ENCODE measurements around the gene MOB3A.

MOB3A gene

DNA sequence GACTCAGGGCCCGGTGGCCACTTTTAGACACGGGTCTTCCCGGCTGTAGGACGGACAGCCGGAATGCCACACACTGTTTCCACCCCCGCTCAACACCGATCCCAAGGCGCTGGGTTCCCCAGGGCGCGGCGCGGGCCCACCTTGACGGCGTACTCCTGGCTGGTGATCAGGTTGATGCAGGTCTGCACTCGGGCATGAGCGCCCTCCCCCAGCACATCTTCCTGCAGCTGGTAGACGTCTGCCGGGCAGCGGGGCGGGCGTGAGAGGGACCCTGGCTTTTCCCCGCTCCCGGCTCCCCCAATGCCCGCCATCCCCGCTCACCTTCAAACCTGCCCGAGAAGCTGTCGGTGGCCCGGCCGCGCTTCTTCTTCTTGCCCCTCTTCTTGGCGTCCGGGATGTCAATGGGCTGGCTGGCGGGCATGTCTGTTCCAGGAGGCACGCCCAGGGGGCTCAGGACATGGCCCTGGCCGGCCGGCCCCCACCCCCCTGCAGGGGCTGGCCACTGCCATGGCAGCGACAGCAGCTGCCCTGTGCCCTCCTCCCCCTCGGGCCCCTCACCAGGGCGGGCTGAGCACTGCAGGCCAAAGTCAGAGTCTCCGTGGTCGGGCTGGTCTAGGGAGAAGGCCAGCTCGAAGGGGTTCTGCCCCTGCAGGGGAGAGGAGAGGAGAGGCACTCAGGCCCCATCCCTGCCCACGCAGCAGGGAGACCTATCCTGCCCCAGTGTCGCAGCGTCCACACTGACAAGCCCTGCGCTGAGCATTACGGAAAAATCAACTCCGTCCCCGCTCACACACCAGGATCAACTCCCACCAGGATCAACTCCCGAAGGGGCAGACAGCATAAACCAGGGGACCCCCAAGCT lies 49.8 kb downstream of the MOB3A start:
- no peak for DNase-seq (ENCODE audit: low read depth)

DNA sequence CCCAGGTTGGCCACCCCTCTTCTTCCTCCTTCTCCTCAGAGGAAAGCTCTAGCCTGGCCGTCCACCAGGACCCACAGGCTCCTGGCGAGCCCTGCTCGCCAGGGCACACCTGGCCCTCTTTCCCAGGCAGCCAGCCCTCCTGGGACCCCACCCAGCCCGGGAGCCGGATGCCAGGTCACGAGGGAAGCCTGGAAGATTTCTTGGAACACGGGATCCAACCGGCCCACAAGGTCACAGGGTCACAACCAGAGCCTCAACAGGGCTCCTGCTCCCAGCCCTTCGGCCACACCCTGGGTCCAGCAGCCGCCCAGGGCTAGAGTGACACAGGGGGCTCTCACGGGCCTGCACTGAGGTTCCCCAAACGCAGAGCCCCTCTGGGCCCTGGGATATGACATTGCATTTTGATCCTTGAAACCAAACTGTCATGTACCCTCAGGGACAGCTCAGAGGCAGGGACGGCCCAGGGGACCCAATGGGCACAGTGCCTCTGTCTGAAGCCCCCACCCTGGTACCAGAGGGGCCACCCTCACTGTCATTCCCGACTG lies 50.6 kb downstream of the MOB3A start:
- no peak for DNase-seq (ENCODE audit: low read depth)

DNA sequence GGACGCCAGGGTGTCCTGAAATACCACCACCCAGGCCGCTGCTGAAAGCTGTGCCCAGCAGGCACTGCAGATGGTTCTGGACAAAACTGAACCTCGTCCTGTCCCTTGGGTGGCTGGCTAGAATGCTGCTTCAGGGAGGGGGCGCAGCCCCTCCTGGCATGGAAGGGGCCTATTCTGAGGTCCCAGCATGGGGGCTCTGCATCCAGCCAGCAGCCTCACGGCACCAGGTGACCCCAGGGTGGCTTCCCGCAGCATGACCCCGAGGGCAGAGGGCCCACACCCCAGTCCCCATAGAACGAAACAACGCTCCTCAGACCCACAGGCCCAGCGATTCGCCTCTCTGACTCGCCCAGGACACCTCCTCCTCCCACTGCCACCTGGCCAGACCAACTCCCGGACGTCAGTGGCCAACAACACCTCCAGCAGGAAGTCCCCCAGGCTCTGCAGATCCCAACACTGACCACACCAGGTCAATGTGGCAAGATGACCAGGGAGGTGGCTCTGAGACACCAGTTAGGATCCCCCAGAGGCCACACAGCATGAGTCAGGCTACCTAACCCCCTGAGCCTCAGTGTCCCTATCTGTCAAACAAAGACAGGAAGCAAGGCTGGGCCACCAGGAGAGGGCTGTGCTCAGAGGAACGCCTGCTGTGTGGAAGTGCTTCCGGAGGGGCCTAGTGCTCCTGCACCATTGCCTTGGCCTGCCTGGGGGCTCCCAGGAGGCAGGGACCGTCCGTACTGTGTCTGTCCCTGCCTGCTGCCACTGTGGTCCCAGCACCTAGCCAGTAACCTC lies 51.2 kb downstream of the MOB3A start:
- DNase-seq (ENCODE audit: low read depth): no peak

- no peak for DNase-seq (ENCODE audit: low read depth)
Measured at GRCh38 chr19:2043961-2044708, 52.0 kb downstream of the MOB3A start.

DNA sequence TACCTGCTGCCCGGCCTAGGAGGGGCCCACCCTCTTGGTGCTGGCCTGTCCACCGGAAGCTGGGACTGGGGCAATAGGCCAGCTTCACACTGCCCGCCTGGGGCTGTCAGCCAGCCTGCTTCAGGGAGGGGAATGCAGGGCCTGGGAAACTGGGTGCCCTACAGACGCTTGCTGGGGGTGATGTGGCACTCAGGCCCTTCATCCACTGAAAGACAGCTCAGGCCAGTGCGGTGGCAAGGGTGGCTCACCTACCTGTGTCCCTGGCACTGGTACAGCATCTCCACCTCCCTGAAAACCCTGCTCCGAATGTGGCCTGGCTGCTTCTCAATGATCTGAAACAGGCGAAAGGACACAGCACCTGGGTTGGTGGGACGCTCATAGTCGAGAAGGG lies 52.9 kb downstream of the MOB3A start:
- DNase-seq (ENCODE audit: low read depth): no peak

DNA sequence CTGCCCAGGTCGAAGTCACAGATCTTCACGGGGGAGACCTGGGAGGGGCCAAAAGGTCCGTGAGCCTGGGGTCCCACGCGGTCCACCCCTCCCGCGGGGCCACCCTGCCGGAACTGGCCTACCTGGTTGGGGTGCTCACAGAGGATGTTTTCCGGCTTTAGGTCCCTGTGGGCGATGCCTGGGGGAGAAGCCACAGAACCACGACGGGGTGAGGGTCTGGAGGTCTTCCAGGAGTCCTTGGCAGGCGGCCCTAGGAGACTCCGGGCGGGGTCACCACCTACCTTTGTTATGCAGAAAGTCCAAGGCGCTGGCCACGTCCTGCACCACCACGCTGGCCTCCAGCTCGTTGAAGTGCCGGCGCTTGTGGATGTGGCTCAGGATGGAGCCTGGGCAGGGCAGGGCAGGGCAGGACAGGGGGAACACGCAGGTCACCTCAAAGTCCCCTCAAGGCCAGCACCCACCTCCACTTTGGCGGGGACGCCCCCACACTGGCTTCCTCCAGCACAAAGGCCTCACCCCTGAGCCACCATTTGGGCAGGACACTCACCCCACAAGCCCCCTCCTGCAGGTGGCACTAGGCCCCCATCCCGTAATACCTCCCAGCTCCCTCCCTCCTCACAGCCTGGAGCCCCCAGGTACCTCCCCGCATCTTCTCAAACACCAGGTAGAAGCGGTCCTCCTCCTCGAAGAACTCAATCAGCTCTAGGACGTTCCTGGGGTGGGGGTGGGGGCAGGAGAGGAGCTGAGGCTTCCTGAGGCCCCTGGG lies 53.5 kb downstream of the MOB3A start:
- DNase-seq (ENCODE audit: low read depth): no peak

DNA sequence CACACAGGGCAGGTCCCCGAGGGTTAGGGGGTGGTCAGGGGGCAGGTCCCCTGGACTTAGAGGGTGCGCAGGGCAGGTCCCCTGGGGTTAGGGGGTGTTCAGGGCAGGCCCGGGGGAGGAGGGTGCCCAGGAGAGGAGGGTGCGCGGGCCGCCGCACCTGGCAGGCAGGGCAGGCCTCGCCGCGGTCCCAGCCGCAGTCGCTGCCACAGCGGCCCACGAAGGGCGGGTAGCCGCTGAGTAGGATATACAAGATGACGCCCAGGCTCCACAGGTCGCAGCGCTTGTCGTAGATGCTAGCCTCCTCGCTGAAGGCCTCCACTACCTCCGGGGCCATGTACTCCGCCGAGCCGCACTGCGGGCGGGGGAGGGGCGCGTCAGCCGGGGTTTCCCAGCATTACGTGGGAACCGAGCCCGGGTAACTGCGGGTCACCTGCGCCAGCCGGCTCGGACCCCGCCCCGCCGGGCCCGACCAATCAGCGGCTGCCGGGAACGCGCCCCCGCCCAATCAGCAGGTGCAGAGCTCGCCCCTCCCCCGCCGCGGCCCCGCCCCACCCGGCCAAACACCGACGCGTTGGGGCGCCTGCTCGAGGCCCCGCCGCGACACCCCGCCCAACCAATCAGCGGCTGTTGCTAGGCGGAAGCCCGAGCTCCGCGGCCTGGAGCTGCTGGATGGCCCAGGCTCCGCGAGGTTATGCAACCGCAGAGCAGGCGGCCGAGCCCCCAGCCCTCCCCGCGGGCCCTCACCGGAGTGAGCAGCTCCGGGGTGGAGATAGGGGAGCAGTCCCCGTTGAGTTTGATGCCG lies 54.2 kb downstream of the MOB3A start:
- DNase-seq (ENCODE audit: low read depth): peak; percentile 99

- DNase-seq (ENCODE audit: low read depth): no peak
Measured at GRCh38 chr19:2041433-2041682, 54.8 kb downstream of the MOB3A start.

DNA sequence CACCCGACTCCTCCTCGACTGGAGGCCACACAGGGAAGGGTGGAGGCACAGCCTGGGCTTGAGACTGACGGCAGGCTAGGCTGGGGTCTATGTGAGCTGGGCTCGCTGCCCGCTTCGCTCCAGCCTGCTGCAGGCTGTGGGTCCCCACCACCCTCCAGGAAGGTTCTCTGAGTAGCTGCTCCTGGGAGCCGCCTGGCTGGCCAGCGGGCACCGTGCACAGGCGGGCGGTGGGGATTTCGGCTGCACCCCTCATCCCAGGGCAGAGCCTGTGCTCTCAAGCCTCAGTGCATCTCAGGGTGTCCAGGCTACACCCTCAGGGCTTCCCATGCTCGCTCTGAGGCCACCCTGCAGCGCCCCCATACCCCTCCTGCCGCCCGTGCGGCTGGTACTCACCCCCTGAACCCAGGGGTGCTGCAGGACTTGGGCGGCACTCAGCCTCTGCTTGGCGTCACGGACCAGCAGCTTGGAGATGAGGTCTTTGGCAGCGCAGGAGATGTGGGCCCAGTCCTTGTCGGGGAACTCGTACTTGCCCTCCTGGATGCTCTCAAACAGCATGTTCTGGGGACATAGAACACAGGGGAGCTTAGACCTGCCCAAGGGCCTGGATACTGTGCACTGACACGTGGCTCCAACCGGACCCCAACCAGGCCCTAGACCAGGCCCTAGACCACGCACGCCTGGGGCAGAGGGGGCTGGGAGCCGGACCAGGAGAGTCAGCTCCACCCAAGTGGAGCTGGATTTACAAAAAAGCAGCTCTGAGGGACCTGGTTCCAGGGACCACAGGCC lies 55.3 kb downstream of the MOB3A start:
- DNase-seq (ENCODE audit: low read depth): no peak

GRCh38 chr19:2039959-2040646 lies 56.0 kb downstream of the MOB3A start:
- no peak for DNase-seq (ENCODE audit: low read depth)

- no peak for DNase-seq (ENCODE audit: low read depth)
Measured at GRCh38 chr19:2039089-2039958, 56.8 kb downstream of the MOB3A start.

- no peak for DNase-seq (ENCODE audit: low read depth)
Measured at GRCh38 chr19:2038284-2039088, 57.6 kb downstream of the MOB3A start.

DNA sequence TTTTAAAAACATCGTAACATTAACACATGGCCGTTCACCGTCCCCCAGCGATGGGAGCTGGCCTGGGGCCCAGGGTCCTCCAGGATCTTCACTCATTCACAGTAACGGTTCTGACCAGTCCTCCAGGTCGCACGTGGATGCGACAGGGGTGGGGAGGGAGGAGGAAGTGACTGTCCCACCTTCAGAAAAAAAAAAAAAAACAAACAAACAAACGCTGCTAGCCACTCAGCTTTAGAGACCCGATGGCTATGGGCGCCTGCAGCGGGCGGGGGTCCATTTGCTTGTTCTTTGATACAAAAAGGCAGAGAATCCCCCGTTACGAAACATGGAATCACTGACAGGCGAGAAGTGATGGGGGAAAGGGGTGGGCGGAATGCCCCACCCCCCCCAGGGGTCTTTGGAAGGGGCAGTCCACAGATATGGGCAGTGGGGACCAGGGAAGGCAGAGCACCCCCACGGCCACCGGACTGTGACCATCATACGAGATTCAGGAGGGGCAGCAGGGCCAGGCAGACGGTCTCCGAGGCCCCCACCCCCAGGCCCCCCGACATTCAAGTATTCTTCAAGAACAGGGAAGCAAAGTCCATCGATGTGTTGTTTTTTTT lies 58.4 kb downstream of the MOB3A start:
- DNase-seq (ENCODE audit: low read depth): no peak

GRCh38 chr19:2036424-2036823 lies 59.7 kb downstream of the MOB3A start:
- no peak for DNase-seq (ENCODE audit: low read depth)

GRCh38 chr19:2035590-2035991 lies 60.5 kb downstream of the MOB3A start:
- DNase-seq (ENCODE audit: low read depth): no peak

- peak; percentile 47 for DNase-seq (ENCODE audit: low read depth)
Measured at GRCh38 chr19:2034729-2035589, 61.2 kb downstream of the MOB3A start.
